Stimulated activated naive CD4-positive, alpha-beta T cell (primary cell): ENCODE measurements around the gene NDRG2.

Experiments used
- DNase-seq, 6 experiments: peaks; one replicate each; lab custom pipeline; 2025; lab: John Stamatoyannopoulos, UW

The NDRG2 gene

DNA sequence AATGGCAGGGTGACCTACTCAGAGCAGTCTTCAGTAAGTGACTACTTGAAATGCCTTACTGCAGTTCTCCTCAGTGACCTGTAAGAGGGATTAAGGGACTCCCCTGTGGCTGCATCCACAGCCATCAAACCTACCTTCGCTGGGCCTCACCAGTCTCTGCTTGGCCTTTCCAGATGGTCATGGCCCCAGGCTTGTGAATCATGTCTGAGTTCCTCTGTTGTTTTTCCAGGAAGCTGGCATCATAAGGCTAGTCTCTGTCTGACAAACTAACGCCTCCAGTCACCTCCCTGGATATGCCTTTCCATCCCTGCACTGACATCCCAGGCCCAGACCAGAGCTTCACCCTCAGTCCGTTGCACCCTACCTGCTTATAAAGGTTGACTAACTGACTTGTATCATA lies 55.5 kb downstream of the NDRG2 start:
- no peak for DNase-seq
